Activated CD8-positive, alpha-beta memory T cell treated with anti-CD3 and anti-CD28 coated beads, Interleukin-2, amount 50 U/mL, for 1 hour (primary cell): ENCODE data around the gene ZHX3.
A peak's percentile ranks its signal among the peaks of the same experiment; 100 is the strongest.
"Not testable (repeated sequence)": the region's sequence is repeated elsewhere in the genome, so short reads cannot be mapped to it uniquely, and the experiment has no call there.

ENCODE experiments used
- DNase-seq: peaks from one replicate; pipeline ENCODE4 v3.0.0-alpha.2; 2020; ENCODE audit errors: extremely low read depth

ZHX3 gene

GRCh38 chr20:41334443-41335421, 17.2 kb upstream of the ZHX3 start:
- DNase-seq, result no peak

- no peak for DNase-seq
These were observed 16.5 kb upstream of the ZHX3 start for GRCh38 chr20:41334036-41334435.

GRCh38 chr20:41331731-41332130, 14.2 kb upstream of the ZHX3 start:
- DNase-seq, result no peak

- DNase-seq, result no peak
These were observed 13.4 kb upstream of the ZHX3 start for GRCh38 chr20:41330941-41331340.

GRCh38 chr20:41330343-41330720, 12.8 kb upstream of the ZHX3 start:
- no peak for DNase-seq

GRCh38 chr20:41329435-41330342, 12.2 kb upstream of the ZHX3 start:
- DNase-seq, result peak; percentile 19

- no peak for DNase-seq
These were observed 9.6 kb upstream of the ZHX3 start for GRCh38 chr20:41327178-41327577.

- DNase-seq, result no peak
These were observed 3.4 kb upstream of the ZHX3 start for GRCh38 chr20:41320976-41321375.

- DNase-seq, result no peak
These were observed 2.9 kb upstream of the ZHX3 start for GRCh38 chr20:41320441-41320840.

GRCh38 chr20:41318271-41318649, 729 bp upstream of the ZHX3 start:
- no peak for DNase-seq

GRCh38 chr20:41316602-41317545, 657 bp downstream of the ZHX3 start:
- DNase-seq, result peak; percentile 17

GRCh38 chr20:41316051-41316450, 1.5 kb downstream of the ZHX3 start:
- DNase-seq, result no peak

GRCh38 chr20:41314386-41314785, 3.1 kb downstream of the ZHX3 start:
- no peak for DNase-seq

GRCh38 chr20:41312009-41312408, 5.5 kb downstream of the ZHX3 start:
- DNase-seq, result not testable (repeated sequence)

GRCh38 chr20:41309817-41310216, 7.7 kb downstream of the ZHX3 start:
- no peak for DNase-seq

GRCh38 chr20:41308726-41309413, 8.7 kb downstream of the ZHX3 start:
- no peak for DNase-seq

GRCh38 chr20:41308290-41308711, 9.2 kb downstream of the ZHX3 start:
- no peak for DNase-seq

- DNase-seq, result no peak
These were observed 10.5 kb downstream of the ZHX3 start for GRCh38 chr20:41307021-41307420.

- DNase-seq, result no peak
These were observed 11.3 kb downstream of the ZHX3 start for GRCh38 chr20:41306061-41306727.

GRCh38 chr20:41304424-41305079, 13.0 kb downstream of the ZHX3 start:
- no peak for DNase-seq
